ENCODE data around the gene CD151. TPM values are rescaled to one million over a fixed set of nuclear protein-coding genes. Genes with fewer than 3 reads are reported as not detected.

Gene CD151
- total RNA-seq, 4 donors from 2014 or later = 135 to 326 (median 298) TPM

GRCh38 chr11:818396-819128 is 14.2 kb upstream of the CD151 start, which contains the start of gene PNPLA2:
PNPLA2 (plus strand) TSS chr11:818914; CDS start chr11:819719, 805 bp downstream.
- peaks cover 21 to 24% of the 10 kb centered on the region in 2 donors for H3K4me1 ChIP-seq
- WGBS, 2 donors = 11 to 28% methylated on average over 7 to 16 of the region's 20 CpGs
- DNase-seq = peak; percentile 76 to 79
- TF ChIP-seq POLR2A (IDR thresholded peaks at IDR 0.05) (peak; percentile 35 to 56), CTCF (IDR thresholded peaks at IDR 0.05) (no peak)
- peak within 1 kb of the TSS; percentile 21 to 100 (median 89) for H3K4me3 ChIP-seq (replicated peaks in 1 of 3)
- H3K27ac ChIP-seq = peak within 1 kb of the TSS; percentile 79 to 99 (median 98)
- no peaks in the 10 kb centered on the region for H3K27me3 ChIP-seq
- intact Hi-C loops (cut with DNase I) = no loop called here
- peaks cover 11 to 19% of the 10 kb centered on the region in 2 donors for H3K36me3 ChIP-seq
- H3K9me3 ChIP-seq = no peaks in the 10 kb centered on the region

GRCh38 chr11:819129-819931 is 13.4 kb upstream of the CD151 start:
- Histone ChIP-seq H3K27ac (peak overlapping the region; percentile 79 to 99 (median 98)), H3K9me3 (no peaks in the 10 kb centered on the region), H3K4me3 (replicated peaks in 1 of 3) (peak overlapping the region; percentile 21 to 100 (median 89)), H3K4me1 (peaks cover 21 to 24% of the 10 kb centered on the region in 2 donors), H3K27me3 (no peaks in the 10 kb centered on the region), H3K36me3 (peaks cover 17 to 22% of the 10 kb centered on the region in 2 donors)
- intact Hi-C loops (cut with DNase I) = no loop called here
- WGBS, 2 donors = no CpG with 5 or more reads among the region's 96 CpGs
- peak in 4 of 6 experiments; percentile 16 to 38 (median 23) for TF ChIP-seq CTCF (IDR thresholded peaks at IDR 0.05)
- peak; percentile 67 to 88 for TF ChIP-seq POLR2A (IDR thresholded peaks at IDR 0.05)
- DNase-seq = peak; percentile 91 to 96

- 0 to 2% methylated on average over 1 to 19 of the region's 47 CpGs for WGBS, 2 donors
- no peak for TF ChIP-seq CTCF (IDR thresholded peaks at IDR 0.05)
- peak in 1 of 2 donors; percentile 36 for TF ChIP-seq POLR2A (IDR thresholded peaks at IDR 0.05)
- H3K9me3 ChIP-seq = no peaks in the 10 kb centered on the region
- DNase-seq = peak; percentile 98
- H3K27me3 ChIP-seq = no peaks in the 10 kb centered on the region
- intact Hi-C loops (cut with DNase I) = loop anchor here (10.0 kb wide), 1 partner anchor 95 kb away; the partner anchor contains the start of gene CHID1
- peak overlapping the region; percentile 38 to 100 (median 89) for H3K4me3 ChIP-seq (replicated peaks in 1 of 3)
- peak overlapping the region; percentile 78 to 99 (median 98) for H3K27ac ChIP-seq
- H3K4me1 ChIP-seq = peaks cover 21 to 24% of the 10 kb centered on the region in 2 donors
- H3K36me3 ChIP-seq = peaks cover 25 to 30% of the 10 kb centered on the region in 2 donors
These were observed 12.7 kb upstream of the CD151 start for GRCh38 chr11:819943-820649.

GRCh38 chr11:820655-821511 is 11.9 kb upstream of the CD151 start:
- H3K36me3 ChIP-seq = peaks cover 28 to 36% of the 10 kb centered on the region in 2 donors
- no peaks in the 10 kb centered on the region for H3K9me3 ChIP-seq
- H3K27ac ChIP-seq = peak overlapping the region in 2 of 3 donors; percentile 78 to 98
- intact Hi-C loops (cut with DNase I) = loop anchor here (10.0 kb wide), 1 partner anchor 94 kb away; the partner anchor contains the start of gene CHID1
- no peaks in the 10 kb centered on the region for H3K27me3 ChIP-seq
- DNase-seq = peak; percentile 69 to 81
- WGBS, 2 donors = 41 to 60% methylated on average over 8 to 11 of the region's 11 CpGs
- H3K4me3 ChIP-seq (replicated peaks in 1 of 3) = peak overlapping the region in 2 of 3 donors; percentile 38 to 89
- peaks cover 21 to 24% of the 10 kb centered on the region in 2 donors for H3K4me1 ChIP-seq
- TF ChIP-seq POLR2A (IDR thresholded peaks at IDR 0.05) = no peak
- no peak for TF ChIP-seq CTCF (IDR thresholded peaks at IDR 0.05)

Data from thyroid gland (tissue), 4 donors.